Ecto neural progenitor cell (in vitro differentiated cells): ENCODE measurements around the gene TMEM272.
"Not testable (repeated sequence)": the region's sequence is repeated elsewhere in the genome, so short reads cannot be mapped to it uniquely, and the experiment has no call there.

Source experiments
- DNase-seq: peaks from one replicate; pipeline ENCODE4 v3.0.0-alpha.2; 2018; ENCODE audit warnings: low spot score

The TMEM272 gene

GRCh38 chr13:51824712-51825111 is 20.3 kb downstream of the TMEM272 start:
- not testable (repeated sequence) for DNase-seq

- no peak for DNase-seq
Observed at GRCh38 chr13:51823863-51824262, 21.1 kb downstream of the TMEM272 start.

GRCh38 chr13:51823359-51823758 is 21.6 kb downstream of the TMEM272 start:
- DNase-seq: no peak

- DNase-seq: no peak
Observed at GRCh38 chr13:51822106-51822815, 22.7 kb downstream of the TMEM272 start.

- DNase-seq: no peak
Observed at GRCh38 chr13:51821606-51822005, 23.4 kb downstream of the TMEM272 start.

- DNase-seq: no peak
Observed at GRCh38 chr13:51820016-51820597, 24.9 kb downstream of the TMEM272 start.

GRCh38 chr13:51819544-51819943 is 25.4 kb downstream of the TMEM272 start:
- no peak for DNase-seq

- no peak for DNase-seq
Observed at GRCh38 chr13:51818781-51819511, 26.0 kb downstream of the TMEM272 start.

GRCh38 chr13:51818276-51818675 is 26.7 kb downstream of the TMEM272 start:
- no peak for DNase-seq

GRCh38 chr13:51817717-51818116 is 27.3 kb downstream of the TMEM272 start:
- DNase-seq: no peak

GRCh38 chr13:51816604-51817249 is 28.2 kb downstream of the TMEM272 start:
- DNase-seq: no peak

- DNase-seq: no peak
Observed at GRCh38 chr13:51815848-51816247, 29.1 kb downstream of the TMEM272 start.

- DNase-seq: peak; percentile 77
Observed at GRCh38 chr13:51814825-51815650, 29.9 kb downstream of the TMEM272 start.

- no peak for DNase-seq
Observed at GRCh38 chr13:51814071-51814470, 30.9 kb downstream of the TMEM272 start.

- DNase-seq: no peak
Observed at GRCh38 chr13:51811920-51812451, 33.0 kb downstream of the TMEM272 start.

- DNase-seq: no peak
Observed at GRCh38 chr13:51811046-51811445, 33.9 kb downstream of the TMEM272 start.

- no peak for DNase-seq
Observed at GRCh38 chr13:51808811-51809210, 36.2 kb downstream of the TMEM272 start.

GRCh38 chr13:51807041-51807440 is 37.9 kb downstream of the TMEM272 start:
- DNase-seq: no peak

- DNase-seq: no peak
Observed at GRCh38 chr13:51806566-51806965, 38.4 kb downstream of the TMEM272 start.

GRCh38 chr13:51805925-51806324 is 39.1 kb downstream of the TMEM272 start:
- no peak for DNase-seq

- no peak for DNase-seq
Observed at GRCh38 chr13:51805313-51805712, 39.7 kb downstream of the TMEM272 start.
